GM18858 (cell line): ENCODE results near the gene ANK2.

Experiments used
- ATAC-seq: cut with Tn5 transposase; IDR thresholded peaks from one replicate; pipeline ENCODE4 v1.9.1; 2021; ENCODE audit not compliant: unreplicated experiment

Gene ANK2

GRCh38 chr4:113088050-113088449, 38.6 kb downstream of the ANK2 start:
- no peak for ATAC-seq

DNA sequence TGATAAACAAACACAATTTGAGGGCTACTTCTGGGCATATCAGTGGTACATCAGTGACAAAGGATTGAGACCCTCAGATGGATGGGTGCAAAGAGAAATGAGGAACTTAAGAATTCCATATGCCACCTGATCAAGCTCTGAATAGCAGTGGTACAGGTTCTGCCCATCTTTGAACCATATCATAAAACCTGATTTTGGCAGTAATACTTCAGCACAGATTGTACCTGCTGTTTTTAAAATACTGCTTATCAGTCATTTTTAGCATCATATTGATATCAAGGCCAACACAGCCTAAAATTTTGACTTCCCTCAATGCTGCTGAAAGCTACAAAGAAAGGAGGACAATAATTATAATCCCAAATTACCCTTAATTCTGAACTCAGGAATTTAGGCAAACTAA, 41.5 kb downstream of the ANK2 start:
- ATAC-seq, result no peak

DNA sequence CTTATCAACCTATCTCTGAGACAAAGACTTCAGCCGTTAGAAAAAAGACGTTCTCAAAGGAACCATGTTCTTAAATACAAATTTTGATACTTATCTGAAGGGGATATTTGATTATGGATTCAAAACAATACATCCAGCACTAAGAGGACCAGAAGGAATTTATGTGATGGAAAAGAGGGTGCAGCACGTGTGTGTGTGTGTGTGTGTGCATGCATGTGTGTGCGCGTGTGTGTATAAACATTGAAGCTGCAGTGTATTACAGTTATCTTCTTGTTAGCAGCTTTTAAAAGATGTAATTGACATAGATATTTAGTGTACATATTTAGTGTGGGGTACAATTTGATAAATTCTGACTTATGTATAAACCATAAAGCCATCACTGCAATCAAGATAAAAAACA, 44.9 kb downstream of the ANK2 start:
- no peak for ATAC-seq

- peak; percentile 44 for ATAC-seq
Observed at GRCh38 chr4:113094802-113095201, 45.3 kb downstream of the ANK2 start.

- ATAC-seq, result no peak
Observed at GRCh38 chr4:113101669-113102068, 52.2 kb downstream of the ANK2 start.

DNA sequence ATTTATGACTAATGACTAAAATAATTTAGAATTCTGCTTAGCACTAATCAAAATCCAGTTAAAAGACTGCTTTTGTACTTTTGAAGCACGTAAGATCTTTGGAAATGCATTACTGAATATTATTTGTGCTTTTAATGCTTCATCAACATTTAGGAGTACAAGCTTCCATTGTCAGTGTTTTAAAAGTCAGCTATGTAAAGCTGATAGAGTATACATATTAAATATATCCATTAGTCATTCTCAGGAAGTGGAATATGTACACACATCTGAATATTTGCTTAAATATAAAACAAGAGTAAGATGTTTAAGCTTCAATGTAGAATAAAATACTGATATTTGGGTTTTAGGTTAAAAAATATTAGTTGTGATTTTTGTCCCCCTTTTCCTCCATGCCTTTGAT, 54.1 kb downstream of the ANK2 start:
- no peak for ATAC-seq

- ATAC-seq, result no peak
Observed at GRCh38 chr4:113106108-113106507, 56.7 kb downstream of the ANK2 start.

- ATAC-seq, result no peak
Observed at GRCh38 chr4:113109106-113109718, 59.8 kb downstream of the ANK2 start.

- ATAC-seq, result no peak
Observed at GRCh38 chr4:113112338-113112978, 63.0 kb downstream of the ANK2 start.

- ATAC-seq, result no peak
Observed at GRCh38 chr4:113113151-113113550, 63.7 kb downstream of the ANK2 start.

- no peak for ATAC-seq
Observed at GRCh38 chr4:113114884-113115283, 65.4 kb downstream of the ANK2 start.

DNA sequence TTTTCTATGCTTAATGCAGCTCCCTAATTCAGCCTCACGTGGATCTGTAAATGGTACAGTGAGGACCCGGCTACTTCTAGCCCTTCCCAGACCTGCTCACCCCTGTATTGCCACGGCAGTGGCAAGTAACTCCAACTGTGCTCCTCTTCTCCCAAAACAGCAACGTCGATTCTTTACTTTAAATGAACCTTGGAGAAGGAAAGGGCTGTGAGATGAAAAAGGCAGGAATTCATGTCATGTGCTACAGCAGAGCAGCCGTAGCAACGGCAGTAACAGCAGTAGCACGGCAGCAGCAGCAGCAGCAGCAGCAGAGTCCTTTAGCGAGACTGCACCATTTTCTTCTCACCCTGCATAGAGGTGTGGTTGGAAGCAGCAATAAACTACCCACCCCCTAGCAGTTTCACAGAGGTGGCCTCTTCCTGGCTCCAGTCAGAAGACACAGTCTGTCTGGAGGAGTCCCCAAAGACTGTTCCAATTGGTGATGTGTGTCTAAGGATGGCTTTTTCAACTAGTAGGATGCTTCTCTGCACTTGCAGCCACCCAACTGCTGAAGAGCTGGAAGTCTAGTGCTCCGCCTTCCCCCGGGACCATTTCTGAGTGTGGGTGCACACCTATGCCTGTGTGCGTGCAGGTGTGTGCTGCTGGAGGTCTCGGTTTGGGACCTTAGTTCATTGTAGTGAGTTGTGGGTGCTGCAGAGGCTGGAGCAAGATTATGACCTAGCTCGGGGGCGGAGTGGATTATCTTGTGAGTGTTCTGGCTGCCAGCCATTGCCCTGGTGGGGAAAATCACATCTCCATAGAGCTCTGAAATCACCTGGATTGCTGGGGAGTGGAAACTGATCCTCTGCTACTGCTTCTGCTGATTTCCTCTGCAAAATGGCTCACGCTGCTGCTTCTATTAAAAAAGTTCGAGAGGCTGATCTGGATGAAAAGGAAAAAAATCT, 67.2 kb downstream of the ANK2 start:
- no peak for ATAC-seq

DNA sequence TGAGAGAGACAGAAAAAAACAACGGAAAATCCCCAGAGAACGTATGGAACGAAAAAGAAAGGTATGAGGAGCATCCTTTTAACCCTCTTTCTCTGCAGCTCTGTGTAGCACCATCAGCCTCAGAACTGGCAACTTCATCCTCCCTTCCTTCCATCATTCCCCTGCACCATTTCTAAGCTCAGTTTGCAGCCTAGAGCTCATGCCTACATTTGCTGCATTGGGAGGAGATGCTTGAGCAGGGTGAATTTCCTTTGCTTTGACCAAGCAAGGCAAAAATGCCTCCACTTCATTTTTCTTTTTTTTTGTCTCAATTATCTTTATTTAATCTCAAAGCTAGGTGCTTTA, 67.9 kb downstream of the ANK2 start:
- ATAC-seq, result no peak

GRCh38 chr4:113122066-113122465, 72.6 kb downstream of the ANK2 start:
- ATAC-seq, result peak; percentile 52

- no peak for ATAC-seq
Observed at GRCh38 chr4:113125418-113125817, 76.0 kb downstream of the ANK2 start.

DNA sequence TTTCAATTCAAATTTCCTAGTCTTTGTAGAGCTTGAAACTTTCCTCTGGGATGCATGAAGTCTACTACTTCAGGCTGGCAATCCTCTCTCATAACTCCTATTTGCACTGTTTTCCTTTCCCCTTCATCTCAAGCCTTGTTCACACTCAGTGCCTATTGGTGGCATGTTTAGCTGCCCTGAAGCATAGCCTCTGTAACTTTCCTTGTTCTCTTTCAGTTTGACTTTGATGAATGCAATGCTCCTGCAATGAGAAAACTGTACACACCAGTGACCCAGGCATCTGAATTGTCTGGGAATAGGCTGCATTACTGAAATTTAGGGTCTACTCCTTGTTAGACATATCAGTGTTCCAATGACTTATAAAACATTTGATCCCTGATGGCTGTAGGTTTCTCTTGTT, 81.7 kb downstream of the ANK2 start:
- ATAC-seq, result no peak

- ATAC-seq, result no peak
Observed at GRCh38 chr4:113131621-113132020, 82.2 kb downstream of the ANK2 start.

GRCh38 chr4:113141901-113142346, 92.5 kb downstream of the ANK2 start:
- ATAC-seq, result peak; percentile 44

DNA sequence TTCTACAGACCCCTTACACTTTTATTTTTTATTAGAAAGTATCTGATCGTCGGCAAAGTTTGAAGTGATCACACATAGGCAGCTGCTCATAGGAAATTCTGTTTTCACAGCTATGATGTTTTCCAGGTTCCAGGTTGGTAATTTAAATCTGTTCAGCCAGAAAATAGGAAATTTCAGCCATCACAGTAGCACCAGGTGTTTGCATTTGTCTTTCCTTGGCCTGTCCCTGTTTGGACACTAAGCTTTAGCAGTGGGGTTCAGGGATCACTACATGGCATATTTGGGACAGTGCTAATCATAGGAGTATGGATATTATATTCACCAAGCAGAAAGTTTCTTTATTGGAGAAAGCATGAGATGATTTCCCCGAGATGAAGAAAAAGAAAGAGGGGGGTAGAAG, 92.9 kb downstream of the ANK2 start:
- ATAC-seq, result no peak

- no peak for ATAC-seq
Observed at GRCh38 chr4:113144091-113144490, 94.6 kb downstream of the ANK2 start.

DNA sequence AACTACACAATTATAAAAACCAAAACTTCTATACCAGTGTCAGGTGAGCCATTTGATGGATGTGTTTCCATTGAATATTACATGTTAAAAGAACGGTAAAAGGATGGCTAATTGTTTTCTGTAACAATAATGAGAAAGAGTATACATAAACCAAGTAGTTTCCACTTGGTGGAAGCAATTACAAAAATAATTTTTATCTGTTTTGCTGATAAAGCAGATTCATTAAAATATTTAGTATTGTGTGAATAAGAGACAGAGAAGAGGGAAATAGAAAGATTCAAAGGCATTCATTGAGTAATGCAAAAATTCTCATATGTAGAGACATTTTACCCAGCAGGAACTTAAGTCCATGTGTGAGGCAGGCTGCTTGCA, 95.7 kb downstream of the ANK2 start:
- no peak for ATAC-seq
